Measurements from ENCODE around the gene KIAA1958.

GRCh38 chr9:112669326-112669725, 182.7 kb downstream of the KIAA1958 start:
- no peak for TF ChIP-seq CTCF (conservative IDR thresholded peaks at IDR 0.05)
- TF ChIP-seq ZFX (IDR thresholded peaks at IDR 0.05), result no peak

All from C4-2B (cell line).